ENCODE results near the gene SCYGR2.

- TF ChIP-seq EZH2phosphoT487 (IDR thresholded peaks at IDR 0.05; ENCODE audit: insufficient read depth, low read depth) (no peak), EZH2 (IDR thresholded peaks at IDR 0.05; ENCODE audit: insufficient read depth, poor library complexity, severe bottlenecking) (no peak)
Measured at GRCh38 chr2:227562581-227562980, 36.1 kb upstream of the SCYGR2 start.

Measured in GM23248 (cell line).